ENCODE measurements around the gene SPAG9. TPM values are rescaled to one million over a fixed set of nuclear protein-coding genes. Genes with fewer than 3 reads are reported as not detected.
A peak's percentile ranks its signal among the peaks of the same experiment; 100 is the strongest.

Gene SPAG9
- total and polyA plus RNA-seq, 2 of the 8 experiments (the other 6 are each of a cell fraction or from before 2014, with no cell fraction given), result 9.8 to 63.8 TPM

DNA sequence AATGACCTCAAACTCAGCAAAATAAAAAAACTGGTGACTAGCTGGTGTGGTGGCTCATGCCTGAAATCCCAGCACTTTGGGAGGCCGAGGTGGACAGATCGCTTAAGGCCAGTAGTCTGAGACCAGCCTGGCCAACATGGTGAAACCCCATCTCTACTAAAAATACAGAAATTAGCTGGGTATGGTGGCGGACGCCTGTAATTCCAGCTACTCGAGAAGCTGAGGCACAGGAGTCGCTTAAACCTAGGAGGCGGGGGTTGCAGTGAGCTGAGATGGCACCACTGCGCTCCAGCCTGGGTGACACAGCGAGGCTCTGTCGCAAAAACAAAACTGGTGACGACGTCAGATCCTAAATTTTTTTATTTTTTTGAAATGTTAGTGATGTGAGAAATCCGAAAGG lies 172.0 kb downstream of the SPAG9 start:
- Histone ChIP-seq H3K18ac (ENCODE audit: extremely low read depth, low read length) (no peak overlapping the region; the same call in 1 of the 2 replicates), H2AFZ (ENCODE audit: low read length) (no peak overlapping the region), H3K9ac (replicated peaks in 1 of 4; ENCODE audit: extremely low read depth in 1 of 4, low read depth in 3 of 4, low read length in 3 of 4) (no peak overlapping the region)

More for the DNA sequence above, 172.0 kb downstream of the SPAG9 start:
- DNase-seq (ENCODE audit: low read depth in 1 of 2, low spot score in 2 of 2) (no peak), FAIRE-seq (no peak)
- Histone ChIP-seq H3K4me3 (ENCODE audit: extremely low read depth in 1 of 4, insufficient read depth in 2 of 4, low read depth in 3 of 4, low read length in 4 of 4) (no peak overlapping the region), H2BK5ac (ENCODE audit: low read depth, low read length) (0 out of 2 replicates have a peak overlapping the region, but pooled peaks have one; percentile 17), H2BK12ac (ENCODE audit: low read depth, low read length) (0 out of 2 replicates have a peak overlapping the region, but pooled peaks have one; percentile 22), H3K79me1 (ENCODE audit: low read depth, low read length) (no peaks in the 10 kb centered on the region), H3K9me3 (ENCODE audit: insufficient read depth in 2 of 2, low read depth in 1 of 2, low read length in 1 of 2) (no peaks in the 10 kb centered on the region), H3K23ac (ENCODE audit: insufficient read length) (no peak overlapping the region), H2BK120ac (replicated peaks; ENCODE audit: low read depth, low read length) (no peak overlapping the region), H2BK15ac (ENCODE audit: low read length) (no peak overlapping the region), H3K79me2 (ENCODE audit: control insufficient read depth in 1 of 2, insufficient read depth in 2 of 2, low read length in 2 of 2) (no peaks in the 10 kb centered on the region), H4K8ac (ENCODE audit: extremely low read depth, insufficient read depth, low read length) (peak overlapping the region; percentile 53; the same call in 1 of the 2 replicates), H3K36me3 (ENCODE audit: control insufficient read depth in 2 of 4, insufficient read depth in 4 of 4, low read length in 3 of 4) (no peaks in the 10 kb centered on the region), H2AK5ac (ENCODE audit: low read depth, low read length) (no peak overlapping the region; the same call in 1 of the 2 replicates), H3K4ac (replicated peaks; ENCODE audit: insufficient read length, low read depth, low read length) (no peak overlapping the region), H3K27me3 (replicated peaks in 1 of 4; ENCODE audit: control insufficient read depth in 3 of 4, extremely low read depth in 1 of 4, insufficient read depth in 3 of 4, low read length in 3 of 4) (peaks cover 0 to 6% (median 0%) of the 10 kb centered on the region in 4 experiments; a peak in 2 of 7 replicates), H3K4me1 (replicated peaks in 1 of 4; ENCODE audit: control insufficient read depth in 3 of 4, insufficient read depth in 4 of 4, low read length in 3 of 4) (peaks cover 0 to 26% (median 21%) of the 10 kb centered on the region in 4 experiments; a peak in 6 of 7 replicates), H2BK20ac (ENCODE audit: low read length) (peak overlapping the region; percentile 29; the same call in 1 of the 2 replicates), H4K91ac (replicated peaks; ENCODE audit: insufficient read length, low read length) (peak overlapping the region; percentile 77), H3K4me2 (ENCODE audit: insufficient read depth in 1 of 2, low read depth in 2 of 2, low read length in 2 of 2) (no peak overlapping the region), H3K27ac (ENCODE audit: low read depth, low read length) (no peak overlapping the region), H4K5ac (ENCODE audit: insufficient read length, low read depth, low read length) (no peak overlapping the region), H3K14ac (ENCODE audit: insufficient read length) (no peak overlapping the region), H3K56ac (replicated peaks; ENCODE audit: insufficient read length, low read depth, low read length) (no peak overlapping the region), H3K23me2 (ENCODE audit: low read depth, low read length) (peaks cover 4% of the 10 kb centered on the region; the same call in 1 of the 2 replicates), H4K20me1 (replicated peaks in 1 of 2; ENCODE audit: control insufficient read depth in 1 of 2, insufficient read depth in 2 of 2, low read length in 2 of 2) (no peaks in the 10 kb centered on the region)
- WGBS, 2 experiments (ENCODE audit: extremely low coverage in 1 of 2, insufficient coverage in 1 of 2, insufficient read length in 1 of 2, insufficient replicate concordance in 2 of 2, low coverage in 1 of 2, low lambda C conversion rate in 2 of 2, missing lambda C conversion rate in 1 of 2), result 85% methylated on average over 13 of the region's 13 CpGs; no CpG with 5 or more reads in 1 of the 2 experiments
- ChIA-PET CTCF (ENCODE audit: partially characterized antibody) (interaction anchor here (0.7 to 21.7 kb wide), 23 partner anchors 8 to 195 kb away, joined by 3 to 735 read pairs (median 5); partner anchors contain the start of gene TOB1), POLR2A (ENCODE audit: partially characterized antibody) (interaction anchor here (0.7 to 21.0 kb wide), 4 partner anchors 17 to 96 kb away, joined by 3 to 308 read pairs (median 8); partner anchors contain the start of gene TOB1)
- TF ChIP-seq, protein P1, sequence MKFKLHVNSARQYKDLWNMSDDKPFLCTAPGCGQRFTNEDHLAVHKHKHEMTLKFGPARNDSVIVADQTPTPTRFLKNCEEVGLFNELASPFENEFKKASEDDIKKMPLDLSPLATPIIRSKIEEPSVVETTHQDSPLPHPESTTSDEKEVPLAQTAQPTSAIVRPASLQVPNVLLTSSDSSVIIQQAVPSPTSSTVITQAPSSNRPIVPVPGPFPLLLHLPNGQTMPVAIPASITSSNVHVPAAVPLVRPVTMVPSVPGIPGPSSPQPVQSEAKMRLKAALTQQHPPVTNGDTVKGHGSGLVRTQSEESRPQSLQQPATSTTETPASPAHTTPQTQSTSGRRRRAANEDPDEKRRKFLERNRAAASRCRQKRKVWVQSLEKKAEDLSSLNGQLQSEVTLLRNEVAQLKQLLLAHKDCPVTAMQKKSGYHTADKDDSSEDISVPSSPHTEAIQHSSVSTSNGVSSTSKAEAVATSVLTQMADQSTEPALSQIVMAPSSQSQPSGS (IDR thresholded peaks at IDR 0.05; ENCODE audit: low read length), result no peak

Measured in H1 (cell line).